ENCODE results near the gene HTRA1.

Gene HTRA1

DNA sequence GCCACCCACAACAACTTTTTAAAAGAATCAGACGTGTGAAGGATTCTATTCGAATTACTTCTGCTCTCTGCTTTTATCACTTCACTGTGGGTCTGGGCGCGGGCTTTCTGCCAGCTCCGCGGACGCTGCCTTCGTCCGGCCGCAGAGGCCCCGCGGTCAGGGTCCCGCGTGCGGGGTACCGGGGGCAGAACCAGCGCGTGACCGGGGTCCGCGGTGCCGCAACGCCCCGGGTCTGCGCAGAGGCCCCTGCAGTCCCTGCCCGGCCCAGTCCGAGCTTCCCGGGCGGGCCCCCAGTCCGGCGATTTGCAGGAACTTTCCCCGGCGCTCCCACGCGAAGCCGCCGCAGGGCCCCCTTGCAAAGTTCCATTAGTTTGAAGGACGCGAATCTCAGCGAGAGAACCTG, 461 bp upstream of the HTRA1 start:
- Histone ChIP-seq H3K27ac (no peak overlapping the region), H3K4me3 (ENCODE audit: low read depth, low read length) (peak overlapping the region; percentile 79), H3K27me3 (replicated peaks) (no peaks in the 10 kb centered on the region), H3K36me3 (replicated peaks) (no peaks in the 10 kb centered on the region)
- TF ChIP-seq, protein P1, sequence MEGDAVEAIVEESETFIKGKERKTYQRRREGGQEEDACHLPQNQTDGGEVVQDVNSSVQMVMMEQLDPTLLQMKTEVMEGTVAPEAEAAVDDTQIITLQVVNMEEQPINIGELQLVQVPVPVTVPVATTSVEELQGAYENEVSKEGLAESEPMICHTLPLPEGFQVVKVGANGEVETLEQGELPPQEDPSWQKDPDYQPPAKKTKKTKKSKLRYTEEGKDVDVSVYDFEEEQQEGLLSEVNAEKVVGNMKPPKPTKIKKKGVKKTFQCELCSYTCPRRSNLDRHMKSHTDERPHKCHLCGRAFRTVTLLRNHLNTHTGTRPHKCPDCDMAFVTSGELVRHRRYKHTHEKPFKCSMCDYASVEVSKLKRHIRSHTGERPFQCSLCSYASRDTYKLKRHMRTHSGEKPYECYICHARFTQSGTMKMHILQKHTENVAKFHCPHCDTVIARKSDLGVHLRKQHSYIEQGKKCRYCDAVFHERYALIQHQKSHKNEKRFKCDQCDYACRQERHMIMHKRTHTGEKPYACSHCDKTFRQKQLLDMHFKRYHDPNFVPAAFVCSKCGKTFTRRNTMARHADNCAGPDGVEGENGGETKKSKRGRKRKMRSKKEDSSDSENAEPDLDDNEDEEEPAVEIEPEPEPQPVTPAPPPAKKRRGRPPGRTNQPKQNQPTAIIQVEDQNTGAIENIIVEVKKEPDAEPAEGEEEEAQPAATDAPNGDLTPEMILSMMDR (IDR thresholded peaks at IDR 0.05; ENCODE audit: low read depth, low read length, missing control alignments) = no peak
- in situ Hi-C loops (cut with HindIII; ENCODE audit: low pct_ligation_motif_present, low sequenced_read_pairs) = no loop called here
- DNase-seq = no peak

DNA sequence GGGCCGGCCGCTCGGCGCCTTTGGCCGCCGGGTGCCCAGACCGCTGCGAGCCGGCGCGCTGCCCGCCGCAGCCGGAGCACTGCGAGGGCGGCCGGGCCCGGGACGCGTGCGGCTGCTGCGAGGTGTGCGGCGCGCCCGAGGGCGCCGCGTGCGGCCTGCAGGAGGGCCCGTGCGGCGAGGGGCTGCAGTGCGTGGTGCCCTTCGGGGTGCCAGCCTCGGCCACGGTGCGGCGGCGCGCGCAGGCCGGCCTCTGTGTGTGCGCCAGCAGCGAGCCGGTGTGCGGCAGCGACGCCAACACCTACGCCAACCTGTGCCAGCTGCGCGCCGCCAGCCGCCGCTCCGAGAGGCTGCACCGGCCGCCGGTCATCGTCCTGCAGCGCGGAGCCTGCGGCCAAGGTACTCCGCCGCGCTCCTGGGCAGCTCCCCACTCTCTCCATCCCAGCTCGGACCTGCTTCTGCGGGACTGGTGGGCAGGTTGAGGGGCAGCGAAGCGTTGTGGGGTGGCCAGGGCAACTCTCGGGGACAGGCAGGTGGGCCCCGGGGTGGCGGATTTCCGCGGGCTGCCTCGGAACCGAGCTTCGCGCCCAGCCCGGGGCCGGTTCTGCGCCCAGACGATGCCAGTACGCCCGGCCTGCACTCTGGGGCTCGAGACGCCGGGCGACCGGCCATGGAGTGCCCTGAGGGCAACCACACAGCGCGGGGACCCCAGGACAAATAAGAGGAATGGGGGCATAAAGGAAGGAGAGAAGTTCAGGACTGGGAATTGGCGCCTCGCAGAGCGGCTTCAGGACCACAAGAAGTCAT, 578 bp downstream of the HTRA1 start:
- no peaks in the 10 kb centered on the region for H3K36me3 ChIP-seq (replicated peaks)
- H3K4me3 ChIP-seq (ENCODE audit: low read depth, low read length) = peak overlapping the region; percentile 79
- H3K27me3 ChIP-seq (replicated peaks) = no peaks in the 10 kb centered on the region
- no peak overlapping the region for H3K27ac ChIP-seq
- DNase-seq = no peak
- in situ Hi-C loops (cut with HindIII; ENCODE audit: low pct_ligation_motif_present, low sequenced_read_pairs) = no loop called here
- TF ChIP-seq, protein P1 (IDR thresholded peaks at IDR 0.05; ENCODE audit: low read depth, low read length, missing control alignments) = no peak

DNA sequence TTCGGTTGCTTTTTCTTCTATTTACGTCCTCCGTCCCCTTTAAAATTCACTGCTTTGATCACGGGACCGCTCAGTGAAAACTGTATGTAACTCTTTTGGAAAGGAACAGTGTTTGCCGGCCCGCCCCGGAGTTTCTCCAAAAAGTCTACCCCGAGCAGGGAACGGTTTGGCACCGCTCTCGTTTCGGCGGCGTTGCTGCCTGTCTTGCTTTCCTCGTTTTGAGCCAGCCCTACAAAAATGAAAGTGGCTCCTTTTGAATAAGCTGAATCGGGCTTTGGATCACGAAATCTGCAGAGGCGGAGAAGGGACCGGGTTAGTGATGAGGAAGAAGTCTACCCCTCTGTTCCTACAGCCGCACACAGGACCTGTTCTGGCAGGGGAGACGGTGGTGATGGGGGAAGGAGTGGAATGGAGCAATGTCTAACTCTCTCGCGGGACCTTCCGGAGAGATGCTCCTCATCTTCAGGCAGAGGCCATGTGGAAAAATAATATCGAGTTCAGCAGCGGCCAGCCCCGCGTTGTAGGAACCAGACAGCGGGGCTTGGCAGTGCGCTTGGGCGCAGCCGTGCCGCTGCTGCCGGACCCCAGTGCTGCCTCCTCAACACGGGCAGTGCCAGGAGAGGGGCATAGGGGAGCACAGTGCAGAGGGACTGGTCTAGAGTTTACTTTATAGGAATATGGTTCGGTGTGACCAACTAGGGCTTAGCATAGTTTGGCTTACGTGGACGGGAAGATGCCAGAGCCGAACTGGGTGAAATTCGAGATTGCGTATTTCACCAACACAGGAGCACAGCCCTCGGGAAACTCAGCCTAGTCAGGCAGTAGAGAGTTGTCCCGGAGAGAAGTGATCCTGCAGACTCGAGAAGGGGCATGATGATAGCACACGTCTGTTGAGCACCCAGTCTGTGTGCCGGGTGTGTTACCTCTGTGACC, 1.4 kb downstream of the HTRA1 start:
- Histone ChIP-seq H3K27me3 (replicated peaks) (no peaks in the 10 kb centered on the region), H3K36me3 (replicated peaks) (no peaks in the 10 kb centered on the region), H3K4me3 (ENCODE audit: low read depth, low read length) (peak overlapping the region; percentile 79), H3K27ac (no peak overlapping the region)
- TF ChIP-seq, protein P1 (IDR thresholded peaks at IDR 0.05; ENCODE audit: low read depth, low read length, missing control alignments) = no peak
- DNase-seq = peak; percentile 49
- in situ Hi-C loops (cut with HindIII; ENCODE audit: low pct_ligation_motif_present, low sequenced_read_pairs) = no loop called here

DNA sequence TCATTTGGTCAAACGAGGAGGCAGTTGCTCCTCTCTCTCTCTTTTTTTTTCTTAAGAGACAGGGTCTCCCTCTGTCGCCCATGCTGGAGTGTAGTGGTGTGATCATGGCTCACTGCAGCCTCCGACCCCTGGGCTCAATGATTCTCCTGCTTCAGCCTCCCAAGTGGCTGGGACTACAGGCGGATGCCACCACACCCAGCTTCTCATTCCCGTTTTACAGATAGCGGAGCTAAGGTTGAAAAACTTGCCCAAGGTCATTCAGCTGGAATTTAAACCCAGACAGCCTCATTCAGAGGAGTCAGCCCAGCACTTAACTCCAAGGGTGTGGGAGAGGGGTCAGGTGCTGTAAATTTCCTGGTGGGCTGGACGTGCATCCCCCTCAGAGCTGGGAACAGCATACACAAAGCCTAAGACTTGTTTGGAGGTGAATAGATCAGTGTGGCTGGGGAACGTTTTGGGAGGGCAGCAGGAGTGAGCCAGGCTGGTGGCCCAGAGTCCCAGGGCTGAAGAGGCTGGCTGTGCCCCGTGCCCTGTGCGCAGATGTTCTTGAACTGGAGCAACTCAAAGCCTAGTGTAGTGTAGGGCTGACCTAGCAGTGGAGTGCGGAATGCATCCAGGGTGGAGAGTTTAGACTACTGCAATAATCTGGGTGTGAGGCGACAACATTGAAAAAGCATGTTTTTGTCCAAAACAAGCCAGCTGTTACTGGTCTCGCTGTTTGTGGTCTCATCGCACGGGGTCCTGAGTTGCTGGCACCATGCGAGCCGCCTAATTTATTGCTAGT, 2.3 kb downstream of the HTRA1 start:
- TF ChIP-seq, protein P1 (IDR thresholded peaks at IDR 0.05; ENCODE audit: low read depth, low read length, missing control alignments) = no peak
- in situ Hi-C loops (cut with HindIII; ENCODE audit: low pct_ligation_motif_present, low sequenced_read_pairs) = no loop called here
- H3K27ac ChIP-seq = no peak overlapping the region
- DNase-seq = no peak
- H3K36me3 ChIP-seq (replicated peaks) = no peaks in the 10 kb centered on the region
- peak overlapping the region; percentile 79 for H3K4me3 ChIP-seq (ENCODE audit: low read depth, low read length)
- H3K27me3 ChIP-seq (replicated peaks) = no peaks in the 10 kb centered on the region

DNA sequence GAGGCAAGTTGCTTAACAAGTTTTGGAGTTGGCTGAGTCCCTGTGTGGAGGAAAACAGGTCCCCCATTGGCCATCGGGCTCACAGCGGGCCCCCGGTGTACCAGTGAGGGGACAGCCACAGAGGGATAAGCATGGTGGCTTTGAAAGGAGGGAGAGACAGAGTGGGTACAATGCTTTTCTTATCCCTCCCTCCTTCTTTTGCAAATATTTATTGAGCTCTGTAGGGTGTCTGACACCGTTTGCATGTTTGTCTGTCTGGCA, 2.8 kb downstream of the HTRA1 start:
- TF ChIP-seq, protein P1 (IDR thresholded peaks at IDR 0.05; ENCODE audit: low read depth, low read length, missing control alignments) = no peak
- Histone ChIP-seq H3K27me3 (replicated peaks) (no peaks in the 10 kb centered on the region), H3K36me3 (replicated peaks) (no peaks in the 10 kb centered on the region), H3K27ac (no peak overlapping the region), H3K4me3 (ENCODE audit: low read depth, low read length) (peak overlapping the region; percentile 79)
- in situ Hi-C loops (cut with HindIII; ENCODE audit: low pct_ligation_motif_present, low sequenced_read_pairs) = no loop called here
- DNase-seq = no peak

Measured in brain microvascular endothelial cell (primary cell).